Retina (tissue), 1 donor: Measurements from ENCODE around the gene CRTC3.
"Not testable (repeated sequence)": the region's sequence is repeated elsewhere in the genome, so short reads cannot be mapped to it uniquely, and the experiment has no call there.

Experiments used
- DNase-seq: peaks from one replicate; pipeline ENCODE4 v3.0.0-alpha.2; 2016

Gene CRTC3

GRCh38 chr15:90683876-90684275 is 154.2 kb downstream of the CRTC3 start:
- no peak for DNase-seq

- no peak for DNase-seq
Observed at GRCh38 chr15:90684281-90684680, 154.6 kb downstream of the CRTC3 start.

DNA sequence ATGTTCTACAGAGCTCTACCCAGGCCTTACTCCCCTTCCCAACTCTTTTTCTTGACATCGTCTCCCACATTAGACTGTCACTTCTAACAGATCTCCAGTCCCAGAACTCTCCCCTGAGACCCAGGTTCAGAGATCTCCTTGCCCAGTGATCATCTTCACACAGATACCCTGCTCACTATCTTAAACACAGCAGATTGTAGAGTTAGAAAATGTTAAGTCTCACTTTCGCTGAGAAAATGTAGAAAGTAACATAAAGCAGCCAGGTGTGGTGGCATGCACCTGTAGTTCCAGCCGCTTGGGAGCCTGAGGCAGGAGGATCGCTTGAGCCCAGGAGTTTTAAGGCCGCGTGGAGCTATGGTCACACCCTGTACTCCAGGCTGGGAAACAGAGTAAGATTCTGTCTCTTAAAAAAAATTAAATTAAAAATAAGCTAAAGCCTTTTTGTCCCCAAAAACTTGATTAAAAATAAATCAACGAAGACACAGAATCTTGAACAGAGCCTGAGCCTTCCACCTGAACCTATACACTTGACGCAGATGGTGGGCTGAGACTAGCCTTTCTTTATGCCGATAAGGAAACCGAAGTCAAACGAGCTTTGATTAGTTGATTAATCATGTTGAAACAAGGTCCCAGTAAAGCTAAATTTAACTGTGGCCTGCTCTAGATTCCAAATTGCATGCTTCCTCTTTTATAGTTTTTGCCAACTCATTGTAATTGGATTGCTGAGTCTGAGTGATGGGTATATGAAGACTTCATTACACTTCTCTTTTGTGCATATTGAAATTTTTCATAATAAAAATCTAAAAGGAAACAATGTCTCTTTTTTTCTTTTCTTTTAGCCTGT is 156.1 kb downstream of the CRTC3 start:
- DNase-seq, result no peak

DNA sequence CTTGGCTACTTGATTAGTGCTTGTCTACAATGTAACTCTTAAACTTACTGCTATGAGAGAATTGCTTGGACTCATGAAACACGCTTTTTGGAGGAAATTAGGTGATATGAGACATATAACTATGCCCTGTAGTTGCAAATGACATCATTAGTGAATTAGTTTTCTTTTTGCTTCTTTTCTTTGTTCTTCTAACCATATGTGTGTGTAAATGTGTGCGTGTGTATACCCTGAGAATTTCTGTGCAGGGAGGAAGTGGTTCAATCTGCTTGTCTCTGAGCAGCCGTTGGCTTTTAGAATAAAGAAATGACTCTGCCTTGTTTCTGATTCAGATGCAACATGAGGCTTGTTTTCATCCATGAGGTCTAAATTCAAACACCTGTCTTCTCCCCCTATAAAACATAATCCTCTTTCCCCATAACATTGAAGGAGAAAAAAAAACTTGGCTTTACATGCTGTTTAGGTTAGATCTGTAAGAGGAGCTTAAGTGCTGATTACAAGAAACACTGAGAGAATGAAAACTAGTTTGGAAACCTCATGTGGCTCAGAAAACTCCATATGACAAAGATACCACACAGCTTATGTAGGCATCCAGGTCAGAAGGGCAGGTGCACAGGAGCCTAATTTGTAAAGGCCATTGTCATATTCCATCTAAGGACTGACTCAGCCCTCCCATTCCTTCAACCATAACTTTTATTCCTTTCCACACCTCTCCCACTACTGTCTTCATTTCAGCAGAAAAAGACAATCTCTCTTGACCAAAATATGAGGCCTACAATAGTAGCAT is 156.9 kb downstream of the CRTC3 start:
- no peak for DNase-seq

DNA sequence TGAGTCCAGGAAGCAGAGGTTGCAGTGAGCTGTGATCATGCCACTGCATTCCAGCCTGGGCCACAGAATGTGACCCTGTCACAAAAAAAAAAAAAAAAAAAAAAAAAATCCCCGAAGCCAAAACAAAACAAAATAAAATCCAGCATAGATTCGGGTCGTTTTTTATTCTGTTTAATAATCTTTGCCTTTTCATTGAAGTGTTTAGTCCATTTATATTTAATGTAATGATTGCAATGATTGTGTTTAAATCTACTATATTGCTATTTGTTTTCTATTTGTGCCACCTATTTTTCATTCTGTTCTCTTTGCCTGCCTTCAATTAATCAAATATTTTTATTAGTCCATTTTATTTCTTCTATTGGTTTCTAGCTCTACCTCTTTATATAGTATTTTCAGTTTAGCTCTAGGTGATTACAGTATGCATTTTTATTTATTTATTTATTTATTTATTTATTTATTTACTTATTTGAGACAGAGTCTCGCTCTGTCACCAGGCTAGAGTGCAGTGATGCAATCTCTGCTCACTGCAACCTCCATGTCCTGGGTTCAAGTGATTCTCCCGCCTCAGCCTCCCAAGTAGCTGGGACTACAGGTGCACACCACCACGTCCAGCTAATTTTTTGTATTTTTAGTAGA is 159.7 kb downstream of the CRTC3 start:
- DNase-seq, result not testable (repeated sequence)

GRCh38 chr15:90690585-90690984 is 160.9 kb downstream of the CRTC3 start:
- DNase-seq, result no peak

GRCh38 chr15:90691369-90691768 is 161.6 kb downstream of the CRTC3 start:
- DNase-seq, result no peak

DNA sequence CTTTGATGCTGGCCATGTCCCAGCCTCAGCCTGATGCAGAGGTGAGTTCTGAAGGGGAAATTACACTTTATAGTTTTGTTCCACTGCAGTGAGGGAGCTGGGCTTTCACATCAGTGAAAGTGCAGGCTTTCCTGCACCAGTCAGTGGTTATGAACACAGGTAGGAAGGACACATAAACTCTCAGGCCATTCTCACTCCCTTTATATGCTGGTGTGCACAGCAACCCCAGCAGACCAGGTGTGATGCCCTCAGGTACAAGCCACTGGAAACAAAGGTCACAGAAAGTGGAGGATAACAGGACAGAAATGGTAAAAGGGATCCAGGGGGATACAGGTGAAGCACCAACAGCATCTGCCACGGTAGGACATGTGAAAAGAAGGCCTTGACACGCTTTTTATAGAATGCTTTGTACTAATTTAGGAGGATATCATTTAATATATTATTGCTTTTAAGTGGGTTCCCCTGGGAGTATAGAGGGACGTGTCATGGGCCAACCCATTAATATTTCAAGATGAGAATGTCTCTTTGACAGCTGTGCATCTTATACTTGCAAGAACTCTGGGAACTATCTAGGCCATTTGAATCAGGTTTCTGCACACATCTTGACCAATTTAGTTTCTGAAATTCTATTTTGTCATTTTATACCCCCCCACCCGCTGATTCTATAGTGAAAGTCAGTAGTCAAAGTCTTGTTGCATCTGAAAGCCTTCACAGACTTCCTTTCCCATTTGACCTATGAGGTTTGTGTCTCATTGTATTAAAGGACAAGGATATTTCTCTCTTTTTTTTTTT is 162.5 kb downstream of the CRTC3 start:
- no peak for DNase-seq
